Stomach (tissue), 4 donors: ENCODE results near the gene ODAD4.

Source experiments
- POLR2A ChIP-seq, 4 donors: fragments of 450-650 bp; IDR thresholded peaks; one replicate each; pipeline ENCODE4 v1.6.1; 2016; ENCODE audit warnings: antibody characterized with exemption in 4 of 4, control low read depth in 2 of 4, mild to moderate bottlenecking in 1 of 4, moderate library complexity in 1 of 4
- POLR2AphosphoS5 ChIP-seq, 3 donors: sonication (generic); formaldehyde crosslinking; IDR thresholded peaks; one replicate each; pipeline ENCODE4 v1.6.1; 2016; ENCODE audit warnings: antibody characterized with exemption in 3 of 3
- TF ChIP-seq, protein P1 (sequence below), 7 experiments: fragments of 450-650 bp in 4 of 7; fragments of 200-600 bp in 3 of 7; sonication (generic) in 3 of 7; IDR thresholded peaks; one replicate each; pipeline ENCODE4 v1.5.1; 2016 to 2019; ENCODE audit warnings: antibody characterized with exemption in 7 of 7, control low read depth in 2 of 7, mild to moderate bottlenecking in 1 of 7

DNA sequence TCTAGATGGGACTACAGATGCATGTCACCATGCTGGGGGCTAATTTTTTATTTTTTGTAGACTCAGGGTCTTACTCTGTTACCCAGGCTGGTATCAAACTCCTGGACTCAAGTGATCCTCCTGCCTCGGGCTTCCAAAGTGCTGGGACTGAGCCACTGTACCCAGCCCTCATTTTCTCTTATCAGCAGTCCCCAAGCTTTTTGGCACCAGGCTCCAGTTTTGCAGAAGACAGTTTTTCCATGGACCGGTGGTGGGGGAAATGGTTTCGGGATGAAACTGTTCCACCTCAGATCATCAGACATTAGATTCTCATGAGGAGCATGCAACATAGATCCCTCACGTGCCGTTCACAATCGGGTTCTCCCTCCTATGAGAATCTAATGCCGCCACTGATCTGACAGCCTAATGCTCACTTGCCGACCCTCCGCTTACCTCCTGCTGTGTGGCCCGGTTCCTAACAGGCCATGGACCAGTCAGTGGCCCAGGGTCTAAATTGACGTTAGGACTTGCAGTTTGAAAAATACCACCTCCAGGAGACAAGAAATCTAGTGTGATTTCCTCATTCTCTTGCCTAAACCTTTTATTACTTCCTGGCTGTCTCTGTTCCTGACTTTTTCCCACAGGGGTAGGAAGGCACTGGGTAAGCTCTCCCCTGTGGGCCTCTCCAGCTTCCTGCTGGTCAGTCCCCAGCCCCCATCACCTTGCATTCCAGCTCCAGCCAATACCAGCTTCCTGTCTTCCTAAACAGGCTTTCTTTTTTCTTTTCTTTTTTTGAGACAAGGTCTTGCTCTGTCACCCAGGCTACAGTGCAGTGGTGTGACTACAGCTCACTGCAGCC lies 26.8 kb downstream of the ODAD4 start:
- no peak for TF ChIP-seq POLR2AphosphoS5 (IDR thresholded peaks at IDR 0.05)
- TF ChIP-seq POLR2A (IDR thresholded peaks at IDR 0.05): no peak
- TF ChIP-seq, protein P1, sequence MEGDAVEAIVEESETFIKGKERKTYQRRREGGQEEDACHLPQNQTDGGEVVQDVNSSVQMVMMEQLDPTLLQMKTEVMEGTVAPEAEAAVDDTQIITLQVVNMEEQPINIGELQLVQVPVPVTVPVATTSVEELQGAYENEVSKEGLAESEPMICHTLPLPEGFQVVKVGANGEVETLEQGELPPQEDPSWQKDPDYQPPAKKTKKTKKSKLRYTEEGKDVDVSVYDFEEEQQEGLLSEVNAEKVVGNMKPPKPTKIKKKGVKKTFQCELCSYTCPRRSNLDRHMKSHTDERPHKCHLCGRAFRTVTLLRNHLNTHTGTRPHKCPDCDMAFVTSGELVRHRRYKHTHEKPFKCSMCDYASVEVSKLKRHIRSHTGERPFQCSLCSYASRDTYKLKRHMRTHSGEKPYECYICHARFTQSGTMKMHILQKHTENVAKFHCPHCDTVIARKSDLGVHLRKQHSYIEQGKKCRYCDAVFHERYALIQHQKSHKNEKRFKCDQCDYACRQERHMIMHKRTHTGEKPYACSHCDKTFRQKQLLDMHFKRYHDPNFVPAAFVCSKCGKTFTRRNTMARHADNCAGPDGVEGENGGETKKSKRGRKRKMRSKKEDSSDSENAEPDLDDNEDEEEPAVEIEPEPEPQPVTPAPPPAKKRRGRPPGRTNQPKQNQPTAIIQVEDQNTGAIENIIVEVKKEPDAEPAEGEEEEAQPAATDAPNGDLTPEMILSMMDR (IDR thresholded peaks at IDR 0.05): no peak
